Measurements from ENCODE around the gene CRYGN. TPM values are rescaled to one million over a fixed set of nuclear protein-coding genes. Genes with fewer than 3 reads are reported as not detected.

CRYGN gene
- total RNA-seq, 4 donors from 2014 or later = 0.19 TPM; not detected in 3

DNA sequence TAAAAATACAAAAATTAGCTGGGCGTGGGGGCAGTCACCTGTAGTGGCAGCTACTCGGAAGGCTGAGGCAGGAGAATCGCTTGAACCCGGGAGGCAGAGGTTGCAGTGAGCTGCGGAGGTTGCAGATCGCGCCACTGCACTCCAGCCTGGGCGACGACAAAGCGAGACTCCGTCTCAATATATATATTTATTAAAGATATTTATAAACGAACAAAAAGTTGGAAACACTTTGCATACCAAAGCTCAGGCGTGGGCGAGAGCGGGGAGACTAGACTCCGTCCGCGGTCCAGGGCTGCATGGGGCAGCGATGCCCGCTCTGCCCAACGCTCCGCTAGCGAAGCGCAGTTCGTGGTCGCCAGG is 7.9 kb upstream of the CRYGN start:
- peak overlapping the region; percentile 40 to 66 (median 52) for H3K4me3 ChIP-seq
- WGBS, 2 donors = 57 to 71% methylated on average over 20 to 26 of the region's 26 CpGs
- H3K27ac ChIP-seq = peak overlapping the region; percentile 32 to 67 (median 62)
- intact Hi-C loops (cut with DNase I) = loop anchor here (2.0 kb wide), 1 partner anchor 79 kb away; no protein-coding TSS in a partner anchor
- H3K27me3 ChIP-seq = peaks cover 0 to 17% (median 0%) of the 10 kb centered on the region in 4 donors
- H3K4me1 ChIP-seq = peaks cover 5 to 17% (median 6%) of the 10 kb centered on the region in 3 donors
- no peaks in the 10 kb centered on the region for H3K36me3 ChIP-seq
- TF ChIP-seq, protein P1, sequence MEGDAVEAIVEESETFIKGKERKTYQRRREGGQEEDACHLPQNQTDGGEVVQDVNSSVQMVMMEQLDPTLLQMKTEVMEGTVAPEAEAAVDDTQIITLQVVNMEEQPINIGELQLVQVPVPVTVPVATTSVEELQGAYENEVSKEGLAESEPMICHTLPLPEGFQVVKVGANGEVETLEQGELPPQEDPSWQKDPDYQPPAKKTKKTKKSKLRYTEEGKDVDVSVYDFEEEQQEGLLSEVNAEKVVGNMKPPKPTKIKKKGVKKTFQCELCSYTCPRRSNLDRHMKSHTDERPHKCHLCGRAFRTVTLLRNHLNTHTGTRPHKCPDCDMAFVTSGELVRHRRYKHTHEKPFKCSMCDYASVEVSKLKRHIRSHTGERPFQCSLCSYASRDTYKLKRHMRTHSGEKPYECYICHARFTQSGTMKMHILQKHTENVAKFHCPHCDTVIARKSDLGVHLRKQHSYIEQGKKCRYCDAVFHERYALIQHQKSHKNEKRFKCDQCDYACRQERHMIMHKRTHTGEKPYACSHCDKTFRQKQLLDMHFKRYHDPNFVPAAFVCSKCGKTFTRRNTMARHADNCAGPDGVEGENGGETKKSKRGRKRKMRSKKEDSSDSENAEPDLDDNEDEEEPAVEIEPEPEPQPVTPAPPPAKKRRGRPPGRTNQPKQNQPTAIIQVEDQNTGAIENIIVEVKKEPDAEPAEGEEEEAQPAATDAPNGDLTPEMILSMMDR (IDR thresholded peaks at IDR 0.05) = no peak
- no peak for DNase-seq
- H3K9me3 ChIP-seq = no peaks in the 10 kb centered on the region

DNA sequence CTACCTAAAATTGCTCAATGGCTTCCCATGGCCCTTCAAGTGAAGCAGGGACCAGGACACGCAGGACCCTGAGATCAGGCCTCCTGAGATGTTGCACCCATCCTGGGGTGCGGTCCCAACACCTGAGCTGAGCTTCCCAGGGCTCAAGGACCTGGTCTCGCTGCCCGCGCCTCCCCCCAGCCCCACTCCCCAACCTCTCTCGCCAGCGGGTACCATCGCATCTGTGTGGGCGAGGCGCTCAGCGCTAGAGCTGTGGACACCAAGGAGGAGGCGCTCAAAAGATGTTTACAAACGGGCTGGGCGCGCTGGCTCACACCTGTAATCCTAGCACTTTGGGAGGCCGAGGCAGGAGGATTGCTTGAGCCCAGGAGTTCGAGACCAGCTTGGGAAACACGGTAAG is 7.4 kb upstream of the CRYGN start:
- H3K4me1 ChIP-seq = peaks cover 5 to 17% (median 6%) of the 10 kb centered on the region in 3 donors
- 78 to 92% methylated on average over 4 to 5 of the region's 18 CpGs for WGBS, 2 donors
- intact Hi-C loops (cut with DNase I) = no loop called here
- H3K36me3 ChIP-seq = no peaks in the 10 kb centered on the region
- no peak overlapping the region for H3K27ac ChIP-seq
- no peak for TF ChIP-seq POLR2A (IDR thresholded peaks at IDR 0.05)
- TF ChIP-seq, protein P1 (IDR thresholded peaks at IDR 0.05) = no peak
- peaks cover 0 to 18% (median 0%) of the 10 kb centered on the region in 4 donors for H3K27me3 ChIP-seq
- DNase-seq = no peak
- no peaks in the 10 kb centered on the region for H3K9me3 ChIP-seq
- no peak overlapping the region for H3K4me3 ChIP-seq

DNA sequence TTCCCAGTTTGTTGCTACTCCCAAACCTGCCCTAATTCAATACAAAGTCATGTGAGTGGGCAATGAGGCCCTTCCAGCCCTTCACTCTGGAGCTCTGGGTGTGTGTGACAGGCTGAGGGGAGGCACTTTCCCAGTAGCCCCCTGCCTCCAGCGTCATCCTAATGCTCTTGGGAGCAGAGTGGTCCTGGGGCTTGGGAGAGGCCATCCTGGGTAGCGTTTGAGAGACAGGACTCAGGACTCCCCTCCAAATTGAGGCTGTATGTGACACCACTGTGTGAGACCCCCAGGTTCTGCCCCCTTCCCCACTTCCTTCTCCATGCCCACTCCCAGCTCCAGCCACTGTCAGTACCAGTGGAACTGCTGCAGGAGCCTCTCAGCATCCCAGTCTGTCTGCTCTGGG is 6.5 kb upstream of the CRYGN start:
- intact Hi-C loops (cut with DNase I) = no loop called here
- peaks cover 0 to 24% (median 0%) of the 10 kb centered on the region in 4 donors for H3K27me3 ChIP-seq
- no peak overlapping the region for H3K4me3 ChIP-seq
- H3K9me3 ChIP-seq = no peaks in the 10 kb centered on the region
- 100% methylated on average over 2 of the region's 2 CpGs; no CpG with 5 or more reads in 1 of the 2 donors for WGBS, 2 donors
- H3K4me1 ChIP-seq = peaks cover 5 to 22% (median 6%) of the 10 kb centered on the region in 3 donors
- DNase-seq = no peak
- no peak for TF ChIP-seq POLR2A (IDR thresholded peaks at IDR 0.05)
- TF ChIP-seq, protein P1 (IDR thresholded peaks at IDR 0.05) = no peak
- H3K36me3 ChIP-seq = no peaks in the 10 kb centered on the region
- H3K27ac ChIP-seq = no peak overlapping the region

DNA sequence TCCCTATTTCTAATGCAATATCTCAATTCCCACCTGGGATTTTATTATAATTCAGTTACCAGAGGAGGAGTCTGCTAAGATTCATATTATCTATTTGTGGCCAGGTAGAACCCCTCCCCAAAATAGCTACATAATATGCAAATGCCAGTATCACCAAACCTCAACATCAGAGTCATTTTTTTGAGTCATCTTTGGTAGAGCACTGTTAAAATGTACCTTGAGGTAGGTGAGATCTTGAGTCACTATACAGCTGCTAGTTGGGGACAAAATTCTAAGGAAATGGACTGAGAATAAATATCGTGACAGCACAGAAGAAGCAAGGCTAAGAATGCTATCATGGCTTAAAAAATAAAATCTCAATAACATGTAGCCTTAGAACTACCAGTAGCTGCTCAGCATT is 4.7 kb upstream of the CRYGN start:
- H3K36me3 ChIP-seq = no peaks in the 10 kb centered on the region
- TF ChIP-seq POLR2A (IDR thresholded peaks at IDR 0.05) = no peak
- TF ChIP-seq, protein P1 (IDR thresholded peaks at IDR 0.05) = no peak
- H3K4me1 ChIP-seq = peaks cover 11 to 40% (median 20%) of the 10 kb centered on the region in 3 donors
- DNase-seq = no peak
- intact Hi-C loops (cut with DNase I) = no loop called here
- no peaks in the 10 kb centered on the region for H3K9me3 ChIP-seq
- WGBS, 2 donors = 55 to 76% methylated on average over 1 of the region's 1 CpG
- H3K27ac ChIP-seq = no peak overlapping the region
- H3K27me3 ChIP-seq = peaks cover 0 to 37% (median 2%) of the 10 kb centered on the region in 4 donors
- H3K4me3 ChIP-seq = no peak overlapping the region

DNA sequence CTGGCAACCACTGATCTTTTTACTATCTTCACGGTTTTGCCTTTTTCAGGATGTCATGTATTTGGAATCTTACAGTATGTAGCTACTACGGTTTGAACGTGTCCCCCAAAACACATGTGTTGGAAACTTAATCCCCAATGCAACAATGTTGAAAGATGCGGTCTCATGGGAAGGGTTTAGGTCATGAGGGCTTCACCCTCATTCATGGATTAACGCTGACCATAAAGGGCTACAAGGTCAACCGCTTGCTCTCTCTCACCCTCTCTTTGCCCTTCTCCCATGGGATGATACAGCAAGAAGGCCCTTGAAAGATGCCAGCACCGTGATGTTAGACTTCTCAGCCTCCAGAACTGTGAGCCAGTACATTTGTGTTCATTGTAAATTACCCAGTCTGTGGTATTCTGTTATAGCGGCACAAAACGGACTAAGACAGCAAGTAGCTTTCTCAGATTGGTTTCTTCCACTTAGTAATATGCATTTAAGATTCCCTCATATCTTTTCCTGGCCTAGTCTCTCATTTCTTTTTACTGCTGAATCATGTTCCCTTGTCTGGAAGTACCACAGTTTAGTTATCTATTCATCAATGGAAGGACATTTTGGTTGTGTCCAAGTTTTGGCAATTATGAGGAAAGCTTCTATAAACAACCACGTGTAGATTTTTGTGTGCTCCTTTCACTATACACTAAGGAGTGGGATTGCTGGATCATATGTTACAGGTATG is 3.0 kb upstream of the CRYGN start:
- 68 to 74% methylated on average over 10 of the region's 10 CpGs for WGBS, 2 donors
- peaks cover 0 to 42% (median 2%) of the 10 kb centered on the region in 4 donors for H3K27me3 ChIP-seq
- no peak for DNase-seq
- H3K9me3 ChIP-seq = no peaks in the 10 kb centered on the region
- TF ChIP-seq POLR2A (IDR thresholded peaks at IDR 0.05) = no peak
- TF ChIP-seq, protein P1 (IDR thresholded peaks at IDR 0.05) = no peak
- no peak overlapping the region for H3K4me3 ChIP-seq
- intact Hi-C loops (cut with DNase I) = no loop called here
- peak overlapping the region in 1 of 4 donors; percentile 38 for H3K27ac ChIP-seq
- H3K36me3 ChIP-seq = no peaks in the 10 kb centered on the region
- H3K4me1 ChIP-seq = peaks cover 6 to 34% (median 15%) of the 10 kb centered on the region in 3 donors

Measured in esophagus squamous epithelium (tissue), 5 donors.